AG04450 (cell line): ENCODE data around the gene SOCS2. TPM values are rescaled to one million over a fixed set of nuclear protein-coding genes. Genes with fewer than 3 reads are reported as not detected.

Experiments
- CTCF ChIA-PET: fragments of 300-600, 350-600 bp; formaldehyde crosslinking; extraction: SDS; loops from one replicate; lab custom pipeline; 2022; ENCODE audit warnings: antibody characterized with exemption, inconsistent platforms; lab: Charles Lee
- POLR2A ChIA-PET: fragments of 350-600 bp; formaldehyde crosslinking; extraction: SDS; loops from one replicate; lab custom pipeline; 2021; ENCODE audit warnings: antibody characterized with exemption, inconsistent platforms; lab: Yijun Ruan, JAX
- DNase-seq: peaks from one replicate; pipeline ENCODE4 v3.0.0-alpha.2; 2011; ENCODE audit warnings: low read depth, low spot score
- H3K27ac ChIP-seq: one replicate; pipeline ENCODE4 v1.5.1; 2012; ENCODE audit warnings: low read depth, low read length, control low read depth
- H3K27me3 ChIP-seq: one replicate; pipeline ENCODE4 v1.6.0; 2012; ENCODE audit warnings: low read length; ENCODE audit not compliant: control insufficient read depth, insufficient read depth
- H3K4me3 ChIP-seq: 2 replicates; pipeline ENCODE4 v1.5.1; 2011; ENCODE audit warnings: mild to moderate bottlenecking, low read depth, low read length, control low read depth
- H3K9me3 ChIP-seq: 2 replicates; pipeline ENCODE4 v1.5.1; 2012; ENCODE audit warnings: low read length; ENCODE audit not compliant: control insufficient read depth, insufficient read depth
- polyA minus RNA-seq: library from RNA; depleted of rRNA, polyadenylated mRNA; stranded (reverse); fragments of >200 nt; gene quantifications from 2 replicates; pipeline ENCODE4 v1.2.3, GENCODE V29; 2011; rRNA and poly(A)+ RNA removed
- polyA plus RNA-seq: library from polyadenylated mRNA; depleted of rRNA; stranded (reverse); fragments of >200 nt; gene quantifications from 2 replicates; pipeline ENCODE4 v1.2.3, GENCODE V29; 2011; rRNA removed
- TF ChIP-seq, protein P1 (sequence below): IDR thresholded peaks from 2 replicates; pipeline ENCODE4 v1.5.1; 2011; ENCODE audit warnings: low read depth, low read length, control low read depth, inconsistent platforms

Gene SOCS2, protein sequence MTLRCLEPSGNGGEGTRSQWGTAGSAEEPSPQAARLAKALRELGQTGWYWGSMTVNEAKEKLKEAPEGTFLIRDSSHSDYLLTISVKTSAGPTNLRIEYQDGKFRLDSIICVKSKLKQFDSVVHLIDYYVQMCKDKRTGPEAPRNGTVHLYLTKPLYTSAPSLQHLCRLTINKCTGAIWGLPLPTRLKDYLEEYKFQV
- polyA plus RNA-seq (14.5 and 17.6 TPM in 2 replicates), polyA minus RNA-seq (8.2 and 10.3 TPM in 2 replicates)

DNA sequence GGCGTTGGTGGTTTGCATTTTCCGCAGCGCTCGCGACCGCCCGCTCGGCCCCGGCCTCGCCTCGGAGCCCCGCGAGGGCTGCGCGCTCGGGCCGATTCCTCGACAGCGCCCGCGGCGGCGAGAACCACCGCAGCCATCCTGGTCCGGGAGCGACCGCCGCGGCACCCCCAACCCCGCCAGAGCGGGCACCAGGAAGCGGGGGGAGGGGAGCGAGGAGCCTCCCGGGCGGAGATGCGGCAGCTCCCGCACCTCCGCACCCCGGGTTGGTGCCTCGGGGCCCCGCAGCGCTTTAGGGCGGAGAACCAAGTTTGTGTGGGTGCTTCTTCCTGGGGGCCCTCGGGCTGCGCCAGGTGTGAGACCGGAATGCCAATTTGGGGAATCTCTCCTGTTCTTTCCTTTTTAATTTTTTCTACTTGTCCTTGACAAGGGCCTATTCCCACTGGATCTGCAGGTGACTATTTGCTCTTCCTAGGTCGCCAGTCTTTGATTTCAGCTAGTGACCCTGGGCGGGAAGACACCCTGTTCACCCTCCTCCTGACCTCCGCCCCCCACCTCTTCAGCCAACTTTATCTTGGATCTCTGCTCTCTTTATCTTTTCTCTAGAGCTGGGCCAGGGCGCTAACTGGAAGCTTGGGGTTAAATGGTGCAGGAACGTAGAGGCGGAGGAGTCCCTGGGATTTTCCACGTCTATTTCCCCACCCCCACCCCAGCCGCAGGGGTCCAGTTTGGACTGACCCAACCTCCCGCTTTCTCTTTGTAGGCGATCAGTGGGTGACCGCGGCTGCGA is at the start of gene SOCS2:
Gene SOCS2, plus strand, starts transcription at position 751 of the 787 bp plus-strand sequence. CDS start 223 bp downstream, outside the sequence.
- CTCF ChIA-PET = interaction anchor here (2.3 to 3.3 kb wide), 3 partner anchors 69 to 530 kb away, joined by 6 to 51 read pairs (median 12); no protein-coding TSS in a partner anchor

DNA sequence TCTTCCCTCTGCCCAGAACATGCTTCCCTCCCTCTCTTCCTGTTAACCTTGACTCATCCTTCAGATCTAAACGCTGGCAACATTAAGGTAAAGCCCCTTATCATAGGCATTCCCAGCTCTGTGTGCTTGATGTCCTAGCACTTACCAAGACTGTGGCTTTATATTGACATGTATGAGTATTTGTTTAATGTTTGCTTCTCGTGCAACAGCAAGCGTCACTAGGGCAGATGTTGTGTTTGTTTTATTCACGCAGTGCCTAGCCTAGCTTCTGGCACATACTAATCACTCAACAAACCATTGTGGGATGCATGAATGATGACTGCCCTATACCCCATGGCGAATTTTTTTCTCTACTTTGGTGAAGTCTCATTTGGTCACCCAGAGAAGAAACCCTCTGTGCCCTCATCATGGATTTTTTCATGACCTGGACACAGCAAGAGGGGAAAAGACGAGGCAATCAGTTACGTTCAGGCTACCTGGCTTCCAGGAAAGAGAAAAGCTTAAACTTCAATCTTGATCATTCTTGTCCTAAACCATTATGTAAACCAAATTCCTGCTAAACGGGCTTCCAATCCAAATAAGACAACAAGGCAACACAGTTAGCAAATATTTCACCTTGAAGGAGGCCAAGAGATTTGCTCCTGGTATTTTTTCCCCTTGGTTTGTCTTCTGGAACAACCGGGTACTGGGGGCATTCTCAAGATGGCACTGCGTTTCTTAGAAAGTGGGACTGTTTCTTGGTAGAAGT is 47.9 kb upstream of the SOCS2 start:
- POLR2A ChIA-PET = no interaction called here
- no peaks in the 10 kb centered on the region for H3K27me3 ChIP-seq
- CTCF ChIA-PET = interaction anchor here (0.7 to 3.6 kb wide), 3 partner anchors 22 to 577 kb away, joined by 3 to 18 read pairs (median 11); no protein-coding TSS in a partner anchor
- no peak overlapping the region for H3K27ac ChIP-seq
- H3K9me3 ChIP-seq = no peaks in the 10 kb centered on the region
- TF ChIP-seq, protein P1, sequence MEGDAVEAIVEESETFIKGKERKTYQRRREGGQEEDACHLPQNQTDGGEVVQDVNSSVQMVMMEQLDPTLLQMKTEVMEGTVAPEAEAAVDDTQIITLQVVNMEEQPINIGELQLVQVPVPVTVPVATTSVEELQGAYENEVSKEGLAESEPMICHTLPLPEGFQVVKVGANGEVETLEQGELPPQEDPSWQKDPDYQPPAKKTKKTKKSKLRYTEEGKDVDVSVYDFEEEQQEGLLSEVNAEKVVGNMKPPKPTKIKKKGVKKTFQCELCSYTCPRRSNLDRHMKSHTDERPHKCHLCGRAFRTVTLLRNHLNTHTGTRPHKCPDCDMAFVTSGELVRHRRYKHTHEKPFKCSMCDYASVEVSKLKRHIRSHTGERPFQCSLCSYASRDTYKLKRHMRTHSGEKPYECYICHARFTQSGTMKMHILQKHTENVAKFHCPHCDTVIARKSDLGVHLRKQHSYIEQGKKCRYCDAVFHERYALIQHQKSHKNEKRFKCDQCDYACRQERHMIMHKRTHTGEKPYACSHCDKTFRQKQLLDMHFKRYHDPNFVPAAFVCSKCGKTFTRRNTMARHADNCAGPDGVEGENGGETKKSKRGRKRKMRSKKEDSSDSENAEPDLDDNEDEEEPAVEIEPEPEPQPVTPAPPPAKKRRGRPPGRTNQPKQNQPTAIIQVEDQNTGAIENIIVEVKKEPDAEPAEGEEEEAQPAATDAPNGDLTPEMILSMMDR = no peak
- no peak for DNase-seq
- no peak overlapping the region for H3K4me3 ChIP-seq

More for the DNA sequence above, at the start of gene SOCS2:
- DNase-seq = no peak
- POLR2A ChIA-PET = interaction anchor here (0.9 to 1.4 kb wide), 2 partner anchors 105 to 170 kb away, joined by 3 to 6 read pairs; partner anchors contain the start of gene CRADD
- Histone ChIP-seq H3K27ac (peak within 1 kb of the TSS; percentile 39), H3K4me3 (peak within 1 kb of the TSS; percentile 77), H3K27me3 (no peaks in the 10 kb centered on the region), H3K9me3 (no peaks in the 10 kb centered on the region; the same call in 1 of the 2 replicates)
- TF ChIP-seq, protein P1 = no peak

DNA sequence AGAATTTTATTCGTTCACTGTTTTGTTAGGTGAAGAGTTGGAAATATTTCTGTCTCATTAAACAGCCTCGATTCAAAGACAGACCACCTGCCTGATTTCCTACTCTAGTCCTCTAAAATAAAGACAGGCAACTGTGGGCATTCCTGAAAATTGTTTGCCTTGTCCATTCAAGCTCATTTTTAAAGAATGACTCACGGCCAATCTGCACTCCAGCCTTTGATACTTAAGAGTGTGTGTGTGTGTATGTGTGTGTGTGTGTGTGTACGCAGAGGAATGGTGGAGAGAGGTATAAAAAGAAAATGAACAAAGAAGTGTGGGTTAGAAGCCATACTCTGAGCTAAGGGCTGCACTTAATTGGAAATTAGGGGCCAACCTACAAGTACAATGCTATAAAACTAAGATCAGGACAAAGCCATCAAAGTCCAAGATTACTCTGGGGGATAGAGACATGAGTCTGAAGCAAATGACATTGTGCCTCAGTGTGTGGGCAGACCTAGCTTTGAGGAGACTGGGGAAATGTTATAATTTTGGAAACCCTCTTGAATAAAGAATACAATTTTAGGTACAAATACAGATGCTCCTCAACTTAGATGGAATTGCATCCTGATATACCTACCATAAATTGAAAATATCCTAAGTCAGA is 45.6 kb upstream of the SOCS2 start:
- Histone ChIP-seq H3K9me3 (no peaks in the 10 kb centered on the region), H3K4me3 (no peak overlapping the region), H3K27me3 (no peaks in the 10 kb centered on the region), H3K27ac (no peak overlapping the region)
- DNase-seq = peak; percentile 85
- ChIA-PET POLR2A (interaction anchor here (0.6 to 0.7 kb wide), 2 partner anchors 10 to 12 kb away, joined by 3 to 4 read pairs; no protein-coding TSS in a partner anchor), CTCF (interaction anchor here (0.6 to 3.2 kb wide), 7 partner anchors 23 to 1827 kb away, joined by 3 to 25 read pairs (median 4); no protein-coding TSS in a partner anchor)
- TF ChIP-seq, protein P1 = no peak

DNA sequence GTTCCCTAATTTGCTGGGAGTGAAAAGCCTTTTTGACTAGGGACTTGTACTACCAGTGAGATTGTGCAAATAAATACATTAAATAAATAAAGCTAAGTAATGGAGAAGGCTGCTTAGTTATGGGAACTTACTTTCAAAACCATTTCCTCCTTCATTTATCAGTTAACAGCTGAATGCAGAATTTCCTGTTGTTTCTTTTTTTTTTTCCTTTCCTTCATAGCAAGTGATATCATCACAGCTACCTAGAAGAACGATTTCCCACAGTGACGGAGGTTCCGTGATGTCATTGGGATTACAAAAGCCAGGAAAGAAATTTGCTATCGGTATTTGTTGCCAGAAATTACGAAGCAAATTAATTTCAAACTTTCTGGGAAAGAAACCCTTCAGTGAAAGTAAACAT is 42.1 kb upstream of the SOCS2 start:
- POLR2A ChIA-PET = interaction anchor here (0.6 kb wide), 1 partner anchor 22 kb away, joined by 3 read pairs; no protein-coding TSS in a partner anchor
- CTCF ChIA-PET = interaction anchor here (1.3 to 1.5 kb wide), 2 partner anchors 545 to 572 kb away, joined by 4 to 5 read pairs; no protein-coding TSS in a partner anchor
- no peaks in the 10 kb centered on the region for H3K9me3 ChIP-seq
- H3K4me3 ChIP-seq = no peak overlapping the region
- H3K27ac ChIP-seq = no peak overlapping the region
- DNase-seq = no peak
- TF ChIP-seq, protein P1 = no peak
- no peaks in the 10 kb centered on the region for H3K27me3 ChIP-seq
